Astrocyte (in vitro differentiated cells and primary cell): ENCODE measurements around the gene OR2AT4.

Experiments
- CTCF ChIP-seq: IDR thresholded peaks from 2 replicates; pipeline ENCODE4 v1.5.1; 2011; ENCODE audit warnings: low read depth, mild to moderate bottlenecking, inconsistent platforms, low read length, moderate library complexity; ENCODE audit not compliant: insufficient read depth
- EZH2 ChIP-seq: IDR thresholded peaks from 2 replicates; pipeline ENCODE4 v1.6.1; 2012; ENCODE audit warnings: mild to moderate bottlenecking, low read length, inconsistent platforms; ENCODE audit not compliant: insufficient read depth

GRCh38 chr11:75114465-75114864 is 17.8 kb upstream of the OR2AT4 start:
- no peak for TF ChIP-seq CTCF
- no peak for TF ChIP-seq EZH2
